ENCODE measurements around the gene CLRN3.

The CLRN3 gene

DNA sequence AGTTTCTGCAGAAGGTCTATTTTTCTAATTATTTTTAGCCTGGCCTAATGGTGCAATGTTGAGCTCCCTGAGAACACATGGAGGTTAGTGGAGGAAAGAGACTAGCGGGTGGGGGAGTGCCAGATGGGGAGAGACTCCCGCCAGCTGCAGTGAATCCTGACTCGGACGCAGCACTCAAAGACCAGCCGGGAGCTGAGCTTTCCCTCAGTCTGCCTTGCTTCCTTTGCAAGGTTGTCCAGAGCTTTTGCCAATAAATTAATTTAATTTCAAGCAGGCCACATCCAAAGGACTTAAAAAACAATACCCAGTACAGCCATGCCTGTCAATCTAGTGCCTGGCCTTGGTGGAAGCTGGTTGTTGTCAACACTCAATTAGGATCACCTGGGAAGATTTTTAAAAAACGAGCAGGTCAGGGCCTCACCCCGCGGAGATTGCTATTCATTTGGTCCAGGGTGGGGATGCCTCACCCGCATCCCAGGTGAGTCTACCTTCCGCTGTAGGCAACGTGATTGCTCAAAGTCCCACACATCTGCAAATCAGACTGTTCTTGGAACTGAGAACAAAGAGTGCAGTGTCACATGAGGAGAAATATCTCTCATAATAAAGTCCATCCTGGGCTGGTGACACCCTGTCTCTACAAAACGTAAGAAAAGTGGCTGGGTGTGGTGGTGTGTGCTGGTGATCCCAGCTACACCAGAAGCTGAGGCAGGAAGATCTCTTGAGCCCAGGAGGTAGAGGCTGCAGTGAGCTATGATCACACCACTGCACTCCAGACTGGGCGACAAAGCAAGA lies 4.0 kb downstream of the CLRN3 start:
- no peak overlapping the region for H3K4me3 ChIP-seq (ENCODE audit: low read depth, low read length)
- TF ChIP-seq, protein P1, sequence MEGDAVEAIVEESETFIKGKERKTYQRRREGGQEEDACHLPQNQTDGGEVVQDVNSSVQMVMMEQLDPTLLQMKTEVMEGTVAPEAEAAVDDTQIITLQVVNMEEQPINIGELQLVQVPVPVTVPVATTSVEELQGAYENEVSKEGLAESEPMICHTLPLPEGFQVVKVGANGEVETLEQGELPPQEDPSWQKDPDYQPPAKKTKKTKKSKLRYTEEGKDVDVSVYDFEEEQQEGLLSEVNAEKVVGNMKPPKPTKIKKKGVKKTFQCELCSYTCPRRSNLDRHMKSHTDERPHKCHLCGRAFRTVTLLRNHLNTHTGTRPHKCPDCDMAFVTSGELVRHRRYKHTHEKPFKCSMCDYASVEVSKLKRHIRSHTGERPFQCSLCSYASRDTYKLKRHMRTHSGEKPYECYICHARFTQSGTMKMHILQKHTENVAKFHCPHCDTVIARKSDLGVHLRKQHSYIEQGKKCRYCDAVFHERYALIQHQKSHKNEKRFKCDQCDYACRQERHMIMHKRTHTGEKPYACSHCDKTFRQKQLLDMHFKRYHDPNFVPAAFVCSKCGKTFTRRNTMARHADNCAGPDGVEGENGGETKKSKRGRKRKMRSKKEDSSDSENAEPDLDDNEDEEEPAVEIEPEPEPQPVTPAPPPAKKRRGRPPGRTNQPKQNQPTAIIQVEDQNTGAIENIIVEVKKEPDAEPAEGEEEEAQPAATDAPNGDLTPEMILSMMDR (IDR thresholded peaks at IDR 0.05; ENCODE audit: borderline replicate concordance, insufficient read depth, low read depth, low read length), result no peak

DNA sequence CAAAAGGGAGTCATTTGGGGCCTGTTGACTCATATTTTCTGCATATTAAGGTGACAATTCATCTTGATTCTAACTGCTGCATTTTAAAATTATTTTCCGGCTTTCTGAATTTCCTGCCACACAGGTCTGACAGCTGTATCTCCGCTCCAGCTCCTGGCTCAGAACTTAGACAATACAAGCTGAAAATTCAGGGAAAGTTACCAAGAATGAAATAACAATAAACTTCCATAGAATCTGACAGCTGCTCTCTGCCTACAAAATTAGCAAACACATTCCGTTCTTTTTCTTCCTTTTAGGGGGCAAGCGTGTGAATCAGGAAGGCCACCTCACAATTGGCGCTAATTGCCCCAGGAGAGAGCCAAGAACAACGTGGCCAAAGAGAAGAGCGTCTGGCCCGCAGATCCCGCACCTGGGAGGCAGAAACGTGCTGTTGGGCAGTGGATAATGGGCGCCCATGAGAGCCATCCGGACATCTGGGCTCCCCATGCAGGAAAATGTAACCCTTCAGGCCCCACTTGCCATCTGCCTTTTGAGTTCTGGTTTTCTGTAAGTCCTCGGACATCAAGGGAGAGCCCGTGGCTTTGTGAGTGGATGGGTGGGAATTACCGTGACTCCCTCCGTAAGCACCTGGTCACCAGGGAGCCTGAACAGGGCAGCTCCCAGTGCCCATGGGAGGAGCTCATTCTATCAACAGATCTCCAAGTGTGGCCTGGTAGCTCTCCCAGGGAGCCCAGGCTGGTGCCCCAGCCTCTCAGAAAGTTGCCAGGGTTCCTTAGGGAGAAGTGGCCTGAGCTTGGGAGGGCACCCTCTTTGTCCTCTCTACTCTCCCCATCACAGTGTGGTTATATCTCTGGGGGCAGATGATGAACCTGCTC lies 5.0 kb downstream of the CLRN3 start:
- TF ChIP-seq, protein P1 (IDR thresholded peaks at IDR 0.05; ENCODE audit: borderline replicate concordance, insufficient read depth, low read depth, low read length), result no peak
- no peak overlapping the region for H3K4me3 ChIP-seq (ENCODE audit: low read depth, low read length)

DNA sequence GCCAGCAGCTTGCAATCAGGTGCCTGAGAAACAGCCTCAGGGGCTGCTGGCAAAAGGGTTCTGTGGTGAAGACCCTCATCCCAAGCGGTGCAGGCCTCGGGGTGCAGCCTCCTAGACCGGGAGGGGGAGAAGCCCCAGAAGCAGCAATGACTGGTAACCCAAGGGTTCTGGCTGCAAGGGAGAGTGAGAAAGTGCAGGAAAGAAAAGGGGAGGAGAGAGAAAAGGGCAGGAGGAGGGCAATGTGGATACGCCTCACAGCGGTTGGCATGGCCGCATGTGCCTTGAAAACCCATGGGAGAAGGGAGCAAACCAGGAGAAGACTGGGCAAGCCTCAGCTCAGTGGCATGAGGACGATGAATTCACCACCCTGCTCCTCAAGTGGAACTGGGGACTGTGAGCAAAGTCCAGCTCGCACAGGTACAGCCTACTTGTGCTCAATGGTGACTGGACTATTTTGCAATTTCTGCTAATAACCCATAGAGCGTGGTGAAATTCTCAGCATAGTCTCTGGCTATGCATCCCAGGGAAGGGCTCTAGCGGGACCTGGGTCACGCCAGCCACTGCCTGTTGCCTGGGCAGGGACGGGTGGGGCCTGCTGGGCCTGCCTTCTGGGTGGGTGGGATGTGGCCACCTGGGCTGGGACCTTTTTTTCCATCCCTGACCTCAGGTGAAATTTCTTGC lies 6.2 kb downstream of the CLRN3 start:
- H3K4me3 ChIP-seq (ENCODE audit: low read depth, low read length), result no peak overlapping the region
- TF ChIP-seq, protein P1 (IDR thresholded peaks at IDR 0.05; ENCODE audit: borderline replicate concordance, insufficient read depth, low read depth, low read length), result no peak

DNA sequence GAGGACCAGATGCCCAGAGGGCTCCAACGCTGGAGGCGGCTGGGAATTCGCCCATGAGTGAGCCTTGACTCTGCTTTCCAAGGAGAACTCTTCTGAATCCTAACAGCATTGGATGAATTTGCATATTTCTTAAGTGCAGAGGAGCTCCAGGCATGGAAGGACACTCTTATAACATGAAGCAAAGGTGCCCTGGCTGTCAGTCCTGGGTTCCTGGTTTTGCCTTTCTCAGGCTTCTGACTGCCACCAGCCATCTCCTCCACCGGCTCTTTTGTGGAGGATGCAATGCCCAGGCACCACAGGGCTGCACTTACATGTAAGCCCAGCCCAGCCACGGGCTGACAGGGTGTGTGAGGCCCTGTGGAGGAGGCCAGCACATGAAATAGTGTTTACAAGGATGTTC lies 8.2 kb downstream of the CLRN3 start:
- H3K4me3 ChIP-seq (ENCODE audit: low read depth, low read length), result no peak overlapping the region
- TF ChIP-seq, protein P1 (IDR thresholded peaks at IDR 0.05; ENCODE audit: borderline replicate concordance, insufficient read depth, low read depth, low read length), result no peak

DNA sequence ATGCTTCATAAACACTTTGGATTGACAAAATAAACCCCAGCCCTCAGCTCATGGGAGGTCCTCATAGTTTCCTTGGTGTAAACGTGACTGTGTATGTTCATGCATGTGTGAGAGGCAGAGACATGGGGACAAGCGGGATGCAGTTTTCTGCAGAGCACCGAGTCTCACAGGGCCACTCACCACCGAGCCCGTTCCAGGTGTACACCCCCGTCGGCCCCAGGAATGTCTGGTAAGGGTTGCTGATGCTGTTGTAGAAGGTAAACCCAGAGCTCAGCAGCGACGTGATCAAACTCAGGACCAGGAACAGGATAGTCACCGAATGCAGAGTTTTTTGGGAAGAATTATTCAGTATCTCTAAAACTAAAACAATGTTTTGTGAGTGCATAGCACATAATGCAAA lies 9.2 kb downstream of the CLRN3 start:
- H3K4me3 ChIP-seq (ENCODE audit: low read depth, low read length), result no peak overlapping the region
- TF ChIP-seq, protein P1 (IDR thresholded peaks at IDR 0.05; ENCODE audit: borderline replicate concordance, insufficient read depth, low read depth, low read length), result no peak

DNA sequence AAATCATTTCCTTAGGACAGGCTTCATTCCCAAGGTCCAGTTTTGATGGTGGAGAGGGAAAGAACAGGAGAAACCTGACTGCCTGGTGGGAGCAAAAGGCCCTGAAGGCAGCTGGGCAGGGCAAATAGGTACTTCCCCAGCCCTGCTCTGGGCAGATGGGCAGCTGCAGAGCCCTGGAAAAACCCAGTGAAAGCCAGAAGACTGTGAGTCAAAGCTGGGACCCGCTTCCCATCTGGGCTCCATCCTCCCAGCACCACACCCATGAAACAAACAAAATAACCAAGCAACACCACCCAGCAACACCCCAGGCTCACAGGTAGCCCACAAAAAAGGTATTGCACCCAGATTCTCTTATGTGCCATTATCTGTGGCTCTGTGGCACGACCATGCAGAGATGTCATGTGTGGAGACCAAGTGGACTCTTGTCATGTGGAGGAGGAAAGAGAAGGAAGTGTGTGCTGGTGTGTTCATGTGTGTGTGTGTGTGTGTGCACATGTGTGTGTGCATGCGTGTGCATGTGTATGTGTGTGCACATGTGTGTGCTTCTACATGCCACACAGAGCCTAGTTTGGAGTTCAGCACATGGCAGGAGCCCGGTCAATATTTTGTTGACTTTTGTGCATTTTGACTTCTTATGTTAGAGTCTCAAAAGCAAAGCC lies 9.8 kb downstream of the CLRN3 start:
- TF ChIP-seq, protein P1 (IDR thresholded peaks at IDR 0.05; ENCODE audit: borderline replicate concordance, insufficient read depth, low read depth, low read length), result no peak

More for the DNA sequence above, 9.8 kb downstream of the CLRN3 start:
- H3K4me3 ChIP-seq (ENCODE audit: low read depth, low read length), result no peak overlapping the region

Data from GM12875 (cell line).